PC-9 (cell line): ENCODE measurements around the gene C9orf78. TPM values are rescaled to one million over a fixed set of nuclear protein-coding genes. Genes with fewer than 3 reads are reported as not detected.
"Not testable (repeated sequence)": the region's sequence is repeated elsewhere in the genome, so short reads cannot be mapped to it uniquely, and the experiment has no call there.

Experiments
- BruUV-seq: library from RNA; stranded (reverse); fragments of 400-500 nt; replicated peaks from 2 replicates; lab custom pipeline; 2021; lab: Mats Ljungman, UMichigan
- CTCF ChIA-PET: fragments of 300-600 bp; sonication (Branson Sonifier 250); formaldehyde crosslinking; loops from one replicate; lab custom pipeline; 2022; ENCODE audit warnings: antibody characterized with exemption; lab: Charles Lee
- POLR2A ChIA-PET: fragments of 300-600 bp; sonication (Branson Sonifier 250); formaldehyde crosslinking; loops from one replicate; lab custom pipeline; 2022; ENCODE audit warnings: antibody characterized with exemption; ENCODE audit not compliant: unreplicated experiment; lab: Charles Lee
- DNase-seq, 2 experiments: peaks; one replicate each; pipeline versions ENCODE4 v3.0.0 to v3.0.0-alpha.2; 2015 to 2022; ENCODE audit warnings: mixed read lengths in 1 of 2
- H2AFZ ChIP-seq: fragments of 200-600 bp; sonication (generic); 2 replicates; pipeline ENCODE4 v1.8.1; 2017; ENCODE audit warnings: antibody characterized with exemption
- H3F3A ChIP-seq: fragments of 200-600 bp; sonication (generic); 2 replicates; pipeline ENCODE4 v1.8.1; 2017; ENCODE audit warnings: antibody characterized with exemption, mild to moderate bottlenecking, low read depth; ENCODE audit not compliant: insufficient read depth
- H3K27ac ChIP-seq: fragments of 200-600 bp; sonication (generic); 2 replicates; pipeline ENCODE4 v1.6.1; 2016; ENCODE audit warnings: mixed run types
- H3K27me3 ChIP-seq: fragments of 200-600 bp; sonication (generic); 2 replicates; pipeline ENCODE4 v1.6.1; 2016; ENCODE audit warnings: low read depth, mixed run types; ENCODE audit not compliant: insufficient read depth
- H3K36me3 ChIP-seq: fragments of 200-600 bp; sonication (generic); 2 replicates; pipeline ENCODE4 v1.6.1; 2016; ENCODE audit warnings: low read depth, mixed run types
- H3K4me1 ChIP-seq: fragments of 200-600 bp; sonication (generic); replicated peaks from 2 replicates; pipeline ENCODE4 v1.6.1; 2016; ENCODE audit warnings: mixed run types; ENCODE audit not compliant: insufficient read depth
- H3K4me2 ChIP-seq: fragments of 200-600 bp; sonication (generic); 2 replicates; pipeline ENCODE4 v1.6.1; 2017; ENCODE audit warnings: mixed run types
- H3K4me3 ChIP-seq: fragments of 200-600 bp; sonication (generic); 2 replicates; pipeline ENCODE4 v1.6.1; 2016; ENCODE audit warnings: mixed run types
- H3K79me2 ChIP-seq: fragments of 200-600 bp; sonication (generic); 2 replicates; pipeline ENCODE4 v1.6.1; 2017; ENCODE audit warnings: low read depth, mixed run types
- H3K9me2 ChIP-seq: fragments of 200-600 bp; sonication (generic); 2 replicates; pipeline ENCODE4 v1.8.1; 2017; ENCODE audit warnings: mild to moderate bottlenecking; ENCODE audit not compliant: insufficient read depth
- H3K9me3 ChIP-seq: fragments of 200-600 bp; sonication (generic); 2 replicates; pipeline ENCODE4 v1.8.1; 2016; ENCODE audit warnings: low read depth; ENCODE audit not compliant: insufficient read depth
- H4K20me1 ChIP-seq: fragments of 200-600 bp; sonication (generic); 2 replicates; pipeline ENCODE4 v1.8.1; 2017; ENCODE audit not compliant: insufficient read depth
- EZH2 ChIP-seq: fragments of 200-600 bp; sonication (generic); IDR thresholded peaks from 2 replicates; pipeline ENCODE4 v1.8.0; 2017; ENCODE audit warnings: antibody characterized with exemption, low read depth
- intact Hi-C: fragments of 100-400 bp; cut with micrococcal nuclease; formaldehyde crosslinking; loops from one replicate; pipeline ENCODE4 v1.10.0; 2022; ENCODE audit not compliant: unreplicated experiment
- total RNA-seq: library from RNA; stranded (reverse); gene quantifications from 2 replicates; pipeline ENCODE4 v1.2.3, GENCODE V29; 2021
- TF ChIP-seq, protein P1 (sequence below): fragments of 200-600 bp; sonication (generic); conservative IDR thresholded peaks from 2 replicates; pipeline ENCODE4 v1.6.1; 2017; ENCODE audit warnings: mixed run types, antibody characterized with exemption, mild to moderate bottlenecking, moderate library complexity

C9orf78 gene
- total RNA-seq, 1 experiment from 2014 or later, result 51.7 TPM

DNA sequence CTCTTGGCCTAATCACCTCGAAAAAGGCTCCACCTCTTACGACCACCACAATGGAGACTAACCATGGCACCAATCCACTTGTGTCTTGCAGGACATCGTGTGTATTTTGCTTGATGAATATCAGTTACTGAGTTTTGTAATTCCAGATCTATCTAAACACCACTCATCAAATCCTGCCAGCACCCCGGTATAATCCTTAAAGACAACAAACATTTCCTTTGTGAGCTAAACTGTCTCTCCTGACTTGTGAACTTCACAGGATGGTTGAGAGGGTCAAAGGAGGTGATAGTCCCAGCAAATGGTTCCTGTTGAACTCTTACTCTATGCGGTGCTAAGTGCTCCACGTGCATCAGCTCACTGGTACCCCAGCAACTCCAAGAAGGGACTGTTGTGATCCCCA, 36.1 kb downstream of the C9orf78 start:
- no peak for TF ChIP-seq EZH2
- TF ChIP-seq, protein P1, sequence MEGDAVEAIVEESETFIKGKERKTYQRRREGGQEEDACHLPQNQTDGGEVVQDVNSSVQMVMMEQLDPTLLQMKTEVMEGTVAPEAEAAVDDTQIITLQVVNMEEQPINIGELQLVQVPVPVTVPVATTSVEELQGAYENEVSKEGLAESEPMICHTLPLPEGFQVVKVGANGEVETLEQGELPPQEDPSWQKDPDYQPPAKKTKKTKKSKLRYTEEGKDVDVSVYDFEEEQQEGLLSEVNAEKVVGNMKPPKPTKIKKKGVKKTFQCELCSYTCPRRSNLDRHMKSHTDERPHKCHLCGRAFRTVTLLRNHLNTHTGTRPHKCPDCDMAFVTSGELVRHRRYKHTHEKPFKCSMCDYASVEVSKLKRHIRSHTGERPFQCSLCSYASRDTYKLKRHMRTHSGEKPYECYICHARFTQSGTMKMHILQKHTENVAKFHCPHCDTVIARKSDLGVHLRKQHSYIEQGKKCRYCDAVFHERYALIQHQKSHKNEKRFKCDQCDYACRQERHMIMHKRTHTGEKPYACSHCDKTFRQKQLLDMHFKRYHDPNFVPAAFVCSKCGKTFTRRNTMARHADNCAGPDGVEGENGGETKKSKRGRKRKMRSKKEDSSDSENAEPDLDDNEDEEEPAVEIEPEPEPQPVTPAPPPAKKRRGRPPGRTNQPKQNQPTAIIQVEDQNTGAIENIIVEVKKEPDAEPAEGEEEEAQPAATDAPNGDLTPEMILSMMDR, result no peak
- ChIA-PET CTCF (interaction anchor here (0.6 kb wide), 1 partner anchor 34 kb away, joined by 3 read pairs; no protein-coding TSS in a partner anchor), POLR2A (no interaction called here)

DNA sequence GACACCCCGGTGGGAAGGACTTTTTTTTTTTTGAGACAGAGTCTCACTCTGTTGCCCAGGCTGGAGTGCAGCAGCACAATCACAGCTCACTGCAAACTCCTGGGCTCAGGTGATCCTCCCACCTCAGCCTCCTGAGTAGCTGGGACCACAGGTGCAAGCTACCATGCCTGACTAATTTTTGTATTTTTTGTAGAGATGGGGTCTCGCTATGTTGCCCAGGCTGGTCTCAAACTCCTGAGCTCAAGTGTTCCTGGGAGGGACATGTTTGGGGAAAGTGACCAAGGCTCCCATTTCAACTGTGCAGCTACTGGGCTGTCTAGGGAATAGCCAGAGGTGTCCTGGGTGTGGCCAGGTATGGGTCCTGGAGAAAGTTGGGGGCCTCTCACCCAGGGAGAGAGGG, 39.0 kb downstream of the C9orf78 start:
- POLR2A ChIA-PET, result interaction anchor here (0.6 kb wide), 1 partner anchor 25 kb away, joined by 3 read pairs; no protein-coding TSS in a partner anchor
- Histone ChIP-seq H3F3A (peaks cover 18% of the 10 kb centered on the region; the same call in 1 of the 2 replicates), H3K27me3 (0 out of 2 replicates have a peak, but pooled peaks cover 20% of the 10 kb centered on the region)
- BruUV-seq, H2AFZ ChIP-seq, H3K27ac ChIP-seq, H3K79me2 ChIP-seq, intact Hi-C loops, H4K20me1 ChIP-seq, CTCF ChIA-PET, H3K36me3 ChIP-seq, H3K9me2 ChIP-seq, H3K9me3 ChIP-seq, H3K4me2 ChIP-seq, H3K4me3 ChIP-seq, H3K4me1 ChIP-seq, DNase-seq: not testable (repeated sequence)

More for the DNA sequence above, 36.1 kb downstream of the C9orf78 start:
- Histone ChIP-seq H3K9me2 (no peaks in the 10 kb centered on the region), H3K36me3 (no peaks in the 10 kb centered on the region), H3K4me1 (peaks cover 2% of the 10 kb centered on the region), H3F3A (peaks cover 23% of the 10 kb centered on the region; the same call in 1 of the 2 replicates), H3K4me3 (no peak overlapping the region), H2AFZ (no peak overlapping the region), H3K4me2 (no peak overlapping the region), H3K27me3 (0 out of 2 replicates have a peak, but pooled peaks cover 7% of the 10 kb centered on the region), H3K79me2 (peaks cover 5% of the 10 kb centered on the region), H4K20me1 (no peaks in the 10 kb centered on the region), H3K9me3 (no peaks in the 10 kb centered on the region), H3K27ac (no peak overlapping the region)
- intact Hi-C loops, result no loop called here
- BruUV-seq, result no TSS peak
- no peak for DNase-seq

DNA sequence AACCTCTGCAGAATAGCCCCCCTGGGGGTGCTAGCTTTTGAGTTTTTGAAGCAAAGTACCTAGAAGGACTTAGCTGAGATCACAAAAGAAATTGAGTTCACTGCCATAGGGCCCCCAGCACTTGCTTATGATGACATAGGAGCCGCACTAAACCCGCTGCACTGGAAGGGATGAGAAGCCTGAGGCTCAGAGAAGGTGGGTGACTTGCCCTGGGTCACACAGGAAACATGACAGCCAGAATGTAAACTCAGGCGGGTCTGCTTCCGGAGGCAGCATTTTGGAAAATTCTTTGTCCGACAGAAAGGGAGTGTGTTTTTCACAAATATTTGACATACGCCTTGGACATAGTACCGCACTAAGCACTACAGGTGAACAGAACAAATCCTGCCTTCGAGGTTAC, 40.5 kb downstream of the C9orf78 start:
- CTCF ChIA-PET, result no interaction called here

More for the DNA sequence above, 40.5 kb downstream of the C9orf78 start:
- Histone ChIP-seq H3K79me2 (no peaks in the 10 kb centered on the region), H3K4me1 (no peaks in the 10 kb centered on the region), H3K27ac (no peak overlapping the region), H2AFZ (no peak overlapping the region), H3K9me3 (no peaks in the 10 kb centered on the region), H4K20me1 (no peaks in the 10 kb centered on the region), H3K4me3 (no peak overlapping the region), H3K36me3 (no peaks in the 10 kb centered on the region), H3K27me3 (0 out of 2 replicates have a peak, but pooled peaks cover 20% of the 10 kb centered on the region), H3K4me2 (no peak overlapping the region), H3F3A (peaks cover 22% of the 10 kb centered on the region; the same call in 1 of the 2 replicates), H3K9me2 (no peaks in the 10 kb centered on the region)
- TF ChIP-seq EZH2, result no peak
- TF ChIP-seq, protein P1, result no peak
- no TSS peak for BruUV-seq
- DNase-seq, result no peak
- intact Hi-C loops, result loop anchor here (5.0 kb wide), 1 partner anchor 662 kb away; no protein-coding TSS in a partner anchor
- POLR2A ChIA-PET, result no interaction called here
